HepG2 (cell line): ENCODE results near the gene TTPAL. TPM values are rescaled to one million over a fixed set of nuclear protein-coding genes. Genes with fewer than 3 reads are reported as not detected.

Experiments
- ARNT2 ChIP-seq: sonication (generic); formaldehyde crosslinking; IDR thresholded peaks from 2 replicates; pipeline ENCODE4 v1.8.0; 2022; ENCODE audit warnings: mild to moderate bottlenecking, low read depth, missing genetic modification reagents, moderate library complexity
- BRCA1 ChIP-seq: sonication (generic); formaldehyde crosslinking; IDR thresholded peaks from 2 replicates; pipeline ENCODE4 v1.4.0; 2020; ENCODE audit warnings: missing genetic modification reagents
- CAMTA2 ChIP-seq: sonication (generic); formaldehyde crosslinking; IDR thresholded peaks from 2 replicates; pipeline ENCODE4 v1.4.0; 2020; ENCODE audit warnings: mild to moderate bottlenecking, missing genetic modification reagents, borderline replicate concordance
- ESRRA ChIP-seq: sonication (generic); formaldehyde crosslinking; IDR thresholded peaks from 2 replicates; pipeline ENCODE4 v1.5.1; 2020; ENCODE audit warnings: mild to moderate bottlenecking, low read depth, missing genetic modification reagents
- GTF3A ChIP-seq: sonication (generic); formaldehyde crosslinking; conservative IDR thresholded peaks from 2 replicates; pipeline ENCODE4 v1.4.0; 2020; ENCODE audit warnings: mild to moderate bottlenecking, missing genetic modification reagents
- IRF9 ChIP-seq: sonication (generic); formaldehyde crosslinking; IDR thresholded peaks from 2 replicates; pipeline ENCODE4 v1.8.0; 2022; ENCODE audit warnings: missing genetic modification reagents, mild to moderate bottlenecking, borderline replicate concordance
- PAF1 ChIP-seq: IDR thresholded peaks from 2 replicates; pipeline ENCODE4 v1.6.1; 2016; ENCODE audit warnings: missing genetic modification reagents, missing compliant biosample characterization
- SMC3 ChIP-seq: IDR thresholded peaks from 2 replicates; pipeline ENCODE4 v1.6.1; 2011; ENCODE audit warnings: low read length, improper control_type of control experiment
- TBP ChIP-seq: sonication (generic); formaldehyde crosslinking; IDR thresholded peaks from 2 replicates; pipeline ENCODE4 v1.5.0; 2020; ENCODE audit warnings: missing genetic modification reagents
- YEATS4 ChIP-seq: sonication (generic); formaldehyde crosslinking; IDR thresholded peaks from 2 replicates; pipeline ENCODE4 v1.4.0; 2020; ENCODE audit warnings: missing genetic modification reagents, borderline replicate concordance
- ZBTB38 ChIP-seq: sonication (generic); formaldehyde crosslinking; IDR thresholded peaks from 2 replicates; pipeline ENCODE4 v1.5.1; 2020; ENCODE audit warnings: mild to moderate bottlenecking, missing genetic modification reagents
- ZNF609 ChIP-seq: sonication (generic); formaldehyde crosslinking; IDR thresholded peaks from 2 replicates; pipeline ENCODE4 v1.4.0; 2020; ENCODE audit warnings: mild to moderate bottlenecking, missing genetic modification reagents, borderline replicate concordance
- ZNF740 ChIP-seq: sonication (generic); formaldehyde crosslinking; IDR thresholded peaks from 2 replicates; pipeline ENCODE4 v1.4.0; 2020; ENCODE audit warnings: missing genetic modification reagents
- ZSCAN12 ChIP-seq: sonication (generic); formaldehyde crosslinking; IDR thresholded peaks from 2 replicates; pipeline ENCODE4 v1.9.0; 2021; ENCODE audit warnings: mild to moderate bottlenecking, missing genetic modification reagents
- polyA plus RNA-seq, 8 experiments: library from polyadenylated mRNA; depleted of rRNA in 3 of 8; stranded (reverse) in 7 of 8; unstranded in 1 of 8; fragments of >200 nt; fragmentation: Illumina TruSeq in 4 of 8; extraction: Trizol in 4 of 8; gene quantifications; 2 replicates each; pipeline versions ENCODE4 v1.2.1 to v1.2.3, GENCODE V29; 2011 to 2016; ENCODE audit warnings: low read depth in 4 of 8, missing spikeins in 1 of 8, mixed read lengths in 1 of 8; ENCODE audit not compliant: insufficient read depth in 1 of 8
- total RNA-seq, 5 experiments: library from RNA; depleted of rRNA; stranded (reverse); fragments of >200 nt; fragmentation: Illumina TruSeq; extraction: Trizol; gene quantifications; 2 replicates each; pipeline ENCODE4 v1.2.3, GENCODE V29; 2016; ENCODE audit warnings: low read depth in 1 of 5
- TF ChIP-seq, protein P1 (sequence below): sonication (generic); formaldehyde crosslinking; IDR thresholded peaks from 2 replicates; pipeline ENCODE4 v1.5.1; 2020; ENCODE audit warnings: mild to moderate bottlenecking, missing genetic modification reagents, moderate library complexity
- TF ChIP-seq, protein P2 (sequence below): sonication (generic); formaldehyde crosslinking; IDR thresholded peaks from 2 replicates; pipeline ENCODE4 v1.9.0; 2021; ENCODE audit warnings: missing genetic modification reagents, borderline replicate concordance
- TF ChIP-seq, protein P3 (sequence below): IDR thresholded peaks from 2 replicates; pipeline ENCODE4 v1.6.1; 2016; ENCODE audit warnings: control low read depth

TTPAL gene
- total and polyA plus RNA-seq, 2 of the 13 experiments (the other 11 are each of a cell fraction or from before 2014, with no cell fraction given) = 4.3 to 18.8 TPM

- TF ChIP-seq SMC3 (peak; percentile 15; the same call in 1 of the 2 replicates), ZNF740 (no peak), ZNF609 (CRISPR knock-in tag) (peak; percentile 82), TBP (CRISPR knock-in tag) (no peak), PAF1 (no peak), IRF9 (CRISPR knock-in tag) (peak; percentile 100), GTF3A (peak; percentile 95; the same call in 1 of the 2 replicates), ESRRA (CRISPR knock-in tag) (peak; percentile 91), BRCA1 (CRISPR knock-in tag) (peak; percentile 91; the same call in 1 of the 2 replicates), YEATS4 (CRISPR knock-in tag) (peak; percentile 81; the same call in 1 of the 2 replicates), ZBTB38 (CRISPR knock-in tag) (peak; percentile 98), CAMTA2 (CRISPR knock-in tag) (0 out of 2 replicates have a peak, but pooled peaks have one; percentile 64), ZSCAN12 (CRISPR knock-in tag) (peak; percentile 95; the same call in 1 of the 2 replicates), ARNT2 (CRISPR knock-in tag) (peak; percentile 95)
- TF ChIP-seq, protein P1, sequence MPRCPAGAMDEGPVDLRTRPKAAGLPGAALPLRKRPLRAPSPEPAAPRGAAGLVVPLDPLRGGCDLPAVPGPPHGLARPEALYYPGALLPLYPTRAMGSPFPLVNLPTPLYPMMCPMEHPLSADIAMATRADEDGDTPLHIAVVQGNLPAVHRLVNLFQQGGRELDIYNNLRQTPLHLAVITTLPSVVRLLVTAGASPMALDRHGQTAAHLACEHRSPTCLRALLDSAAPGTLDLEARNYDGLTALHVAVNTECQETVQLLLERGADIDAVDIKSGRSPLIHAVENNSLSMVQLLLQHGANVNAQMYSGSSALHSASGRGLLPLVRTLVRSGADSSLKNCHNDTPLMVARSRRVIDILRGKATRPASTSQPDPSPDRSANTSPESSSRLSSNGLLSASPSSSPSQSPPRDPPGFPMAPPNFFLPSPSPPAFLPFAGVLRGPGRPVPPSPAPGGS (CRISPR knock-in tag) = peak; percentile 98
- TF ChIP-seq, protein P2, sequence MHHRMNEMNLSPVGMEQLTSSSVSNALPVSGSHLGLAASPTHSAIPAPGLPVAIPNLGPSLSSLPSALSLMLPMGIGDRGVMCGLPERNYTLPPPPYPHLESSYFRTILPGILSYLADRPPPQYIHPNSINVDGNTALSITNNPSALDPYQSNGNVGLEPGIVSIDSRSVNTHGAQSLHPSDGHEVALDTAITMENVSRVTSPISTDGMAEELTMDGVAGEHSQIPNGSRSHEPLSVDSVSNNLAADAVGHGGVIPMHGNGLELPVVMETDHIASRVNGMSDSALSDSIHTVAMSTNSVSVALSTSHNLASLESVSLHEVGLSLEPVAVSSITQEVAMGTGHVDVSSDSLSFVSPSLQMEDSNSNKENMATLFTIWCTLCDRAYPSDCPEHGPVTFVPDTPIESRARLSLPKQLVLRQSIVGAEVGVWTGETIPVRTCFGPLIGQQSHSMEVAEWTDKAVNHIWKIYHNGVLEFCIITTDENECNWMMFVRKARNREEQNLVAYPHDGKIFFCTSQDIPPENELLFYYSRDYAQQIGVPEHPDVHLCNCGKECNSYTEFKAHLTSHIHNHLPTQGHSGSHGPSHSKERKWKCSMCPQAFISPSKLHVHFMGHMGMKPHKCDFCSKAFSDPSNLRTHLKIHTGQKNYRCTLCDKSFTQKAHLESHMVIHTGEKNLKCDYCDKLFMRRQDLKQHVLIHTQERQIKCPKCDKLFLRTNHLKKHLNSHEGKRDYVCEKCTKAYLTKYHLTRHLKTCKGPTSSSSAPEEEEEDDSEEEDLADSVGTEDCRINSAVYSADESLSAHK (CRISPR knock-in tag) = no peak; the same call in none of the 2 replicates
- TF ChIP-seq, protein P3, sequence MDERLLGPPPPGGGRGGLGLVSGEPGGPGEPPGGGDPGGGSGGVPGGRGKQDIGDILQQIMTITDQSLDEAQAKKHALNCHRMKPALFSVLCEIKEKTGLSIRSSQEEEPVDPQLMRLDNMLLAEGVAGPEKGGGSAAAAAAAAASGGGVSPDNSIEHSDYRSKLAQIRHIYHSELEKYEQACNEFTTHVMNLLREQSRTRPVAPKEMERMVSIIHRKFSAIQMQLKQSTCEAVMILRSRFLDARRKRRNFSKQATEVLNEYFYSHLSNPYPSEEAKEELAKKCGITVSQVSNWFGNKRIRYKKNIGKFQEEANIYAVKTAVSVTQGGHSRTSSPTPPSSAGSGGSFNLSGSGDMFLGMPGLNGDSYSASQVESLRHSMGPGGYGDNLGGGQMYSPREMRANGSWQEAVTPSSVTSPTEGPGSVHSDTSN (CRISPR knock-in tag) = no peak
These were observed at the start of gene TTPAL (continued) for GRCh38 chr20:44475694-44476560.
